Bone marrow (tissue), 2 donors: ENCODE results near the gene LZTR1.

Experiments used
- DNase-seq, 2 donors: peaks; one replicate each; lab custom pipeline; 2025; lab: John Stamatoyannopoulos, UW

LZTR1 gene

DNA sequence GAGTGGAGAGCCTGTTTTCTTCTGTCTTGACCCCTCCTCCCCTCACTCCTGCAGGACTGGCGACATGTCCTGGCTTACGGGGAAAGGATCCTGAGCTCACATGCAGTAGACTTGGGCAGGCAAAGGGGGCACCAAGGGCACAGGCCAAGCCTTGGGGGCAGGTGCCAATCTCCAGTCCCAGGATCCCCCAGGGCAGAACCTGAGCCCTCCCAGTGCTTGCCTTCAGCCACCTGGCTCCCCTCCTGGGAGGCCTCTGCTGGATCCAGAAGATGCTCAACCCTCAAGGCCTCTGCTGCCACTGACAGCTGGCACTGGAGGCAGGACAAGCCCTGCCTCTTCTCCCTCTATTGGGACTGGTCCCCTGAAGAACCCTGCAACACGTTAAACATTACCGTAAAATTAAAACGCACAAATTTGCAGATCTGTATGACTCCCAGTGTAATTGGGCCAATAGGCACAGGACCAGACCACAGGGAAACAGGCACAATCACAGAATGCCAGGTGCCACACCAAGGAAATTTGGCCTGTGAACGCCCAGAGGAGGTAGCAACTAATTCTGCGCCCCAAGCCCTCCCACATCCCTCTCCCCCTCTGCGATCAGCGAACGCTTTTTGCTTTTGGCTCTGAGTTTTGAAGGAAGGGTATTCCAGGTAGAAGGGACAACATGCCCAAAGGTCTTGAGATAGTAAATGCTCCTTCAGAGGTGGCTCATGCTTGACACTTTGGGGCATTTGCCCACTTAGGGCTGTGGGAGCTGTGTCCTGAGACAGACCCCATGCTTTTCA lies 967 bp upstream of the LZTR1 start:
- no peak for DNase-seq

DNA sequence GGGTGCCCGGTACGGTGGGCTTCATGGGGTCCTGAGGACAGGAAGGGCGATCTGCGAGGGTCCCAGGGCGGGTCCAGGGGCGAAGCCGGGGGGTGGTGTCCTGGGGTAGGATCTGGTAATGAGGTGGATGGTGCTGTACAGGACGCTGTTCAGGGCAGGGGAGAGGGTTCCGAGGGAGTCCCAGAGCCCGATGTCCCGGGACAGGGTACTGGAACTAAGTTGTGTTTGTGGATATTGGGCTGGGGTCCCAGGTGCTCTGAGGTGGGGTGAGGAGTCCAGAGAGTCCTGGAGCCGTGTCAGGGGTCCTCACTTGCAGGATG lies 426 bp downstream of the LZTR1 start:
- no peak for DNase-seq

GRCh38 chr22:20983081-20983771 lies 1.1 kb downstream of the LZTR1 start:
- DNase-seq: no peak

DNA sequence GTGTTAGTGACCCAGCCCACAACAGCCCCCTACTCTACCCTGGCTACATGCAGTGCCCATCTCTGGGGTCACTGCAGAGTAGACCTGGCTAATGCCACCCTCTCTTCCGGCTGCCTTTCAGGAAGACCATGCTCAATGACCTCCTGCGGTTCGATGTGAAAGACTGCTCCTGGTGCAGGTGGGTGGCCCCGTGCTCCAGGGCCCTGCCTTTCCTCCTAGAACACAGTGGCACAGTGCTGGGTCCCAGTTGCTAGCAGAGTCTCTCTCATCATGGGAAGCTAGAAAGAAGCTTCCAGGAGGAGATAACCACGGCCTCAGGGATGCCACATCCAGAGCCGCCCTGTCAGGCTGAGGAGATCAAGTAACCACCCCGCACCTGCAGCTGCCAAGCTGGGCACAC lies 3.6 kb downstream of the LZTR1 start:
- DNase-seq: no peak

- DNase-seq: no peak
Measured at GRCh38 chr22:20986365-20986764, 4.3 kb downstream of the LZTR1 start.

DNA sequence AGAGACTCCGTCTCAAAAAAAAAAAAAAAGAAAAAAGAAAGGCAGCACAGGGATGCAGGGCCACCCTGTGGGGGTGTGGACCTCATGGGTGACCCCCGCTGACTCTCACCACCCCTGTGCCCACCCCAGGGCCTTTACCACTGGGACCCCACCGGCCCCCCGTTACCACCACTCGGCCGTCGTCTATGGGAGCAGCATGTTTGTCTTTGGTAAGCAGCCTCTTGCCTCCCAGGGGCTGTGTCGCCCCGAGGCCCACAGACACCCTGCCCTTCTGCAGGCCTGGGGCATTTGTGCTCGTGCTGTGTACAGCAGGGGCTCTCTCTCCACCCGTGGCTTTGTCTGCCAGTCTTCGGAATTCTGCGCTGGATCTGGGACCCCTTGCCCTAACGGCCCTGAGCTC lies 5.3 kb downstream of the LZTR1 start:
- DNase-seq: no peak

DNA sequence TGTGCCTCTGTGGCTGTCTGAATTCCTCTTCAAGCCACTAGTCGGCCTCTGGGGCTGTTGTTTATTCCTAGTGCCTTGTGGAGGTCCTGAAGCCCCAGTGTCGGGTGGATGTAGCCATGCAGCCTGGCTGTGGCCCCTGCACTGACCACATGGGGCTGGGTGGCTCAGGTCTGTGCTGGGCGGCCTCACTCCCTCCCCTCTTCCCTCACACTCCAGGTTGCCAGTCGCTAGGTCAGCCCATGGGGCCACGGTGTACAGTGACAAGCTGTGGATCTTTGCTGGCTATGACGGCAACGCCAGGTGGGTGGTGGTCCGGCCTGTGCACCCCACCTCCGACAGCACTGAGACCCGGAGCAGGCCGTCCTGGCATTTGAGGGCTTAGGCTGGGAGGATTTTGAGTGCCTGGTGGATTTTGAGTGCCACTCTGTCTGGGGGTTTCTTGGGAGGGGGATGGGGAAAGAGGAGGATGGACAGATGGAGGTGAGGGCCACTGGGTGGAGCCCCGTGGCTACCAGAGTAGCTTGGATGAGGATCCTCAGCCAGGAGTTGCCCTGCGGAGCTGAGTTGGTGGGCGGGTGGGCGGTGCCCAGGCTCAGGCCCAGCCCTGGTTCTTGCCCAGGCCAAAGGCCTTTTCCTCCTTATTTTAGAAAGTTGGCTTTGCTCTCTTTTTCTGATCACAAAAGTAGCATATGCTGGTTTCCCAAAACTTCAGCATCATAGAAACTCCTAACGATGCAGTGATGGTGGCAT lies 6.7 kb downstream of the LZTR1 start:
- DNase-seq: no peak

GRCh38 chr22:20989323-20990138 lies 7.4 kb downstream of the LZTR1 start:
- no peak for DNase-seq

DNA sequence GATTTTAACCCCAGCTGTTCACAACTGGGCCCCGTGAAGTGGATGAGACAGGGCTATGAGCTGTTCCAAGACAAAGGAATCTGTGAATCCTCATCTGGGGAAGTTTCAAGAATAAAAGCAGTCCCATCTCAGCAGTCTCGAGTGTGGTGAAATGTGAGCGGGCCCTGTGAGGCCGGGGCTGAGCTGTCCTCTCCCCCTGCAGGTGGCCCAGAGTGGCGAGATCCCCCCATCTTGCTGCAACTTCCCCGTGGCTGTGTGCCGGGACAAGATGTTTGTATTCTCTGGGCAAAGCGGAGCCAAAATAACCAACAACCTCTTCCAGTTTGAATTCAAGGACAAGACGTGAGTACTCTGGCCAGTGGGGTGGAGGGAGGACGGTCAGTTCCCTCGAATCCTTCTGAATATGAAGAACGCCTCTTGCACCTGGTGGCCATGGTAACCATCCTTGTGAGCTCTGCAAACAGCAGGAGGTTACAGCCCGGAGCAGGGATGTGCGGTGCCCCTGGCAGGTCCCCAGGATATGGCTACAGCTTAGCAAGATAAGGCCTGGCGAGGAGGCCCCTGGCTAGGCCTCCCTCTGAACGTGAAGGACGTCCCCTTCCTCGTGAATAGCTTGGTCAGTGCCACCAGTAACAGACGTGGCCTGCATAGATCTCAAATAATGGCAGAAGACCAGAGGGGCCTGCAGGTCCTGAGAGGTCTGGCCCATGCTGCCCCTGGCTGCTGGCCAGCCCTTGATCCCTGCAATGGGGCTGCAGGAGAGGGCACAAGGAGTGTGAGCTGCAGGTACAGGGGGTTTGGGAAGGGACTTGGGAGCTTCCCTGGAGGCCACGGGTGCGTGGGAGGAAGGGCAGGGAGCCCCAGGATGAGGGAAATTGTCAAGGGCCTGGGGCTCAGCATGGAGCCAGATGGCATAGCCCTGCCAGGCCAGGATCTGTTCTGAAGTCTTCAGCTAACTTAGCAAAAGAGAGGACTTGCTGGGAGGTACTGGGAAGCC lies 8.4 kb downstream of the LZTR1 start:
- no peak for DNase-seq

- DNase-seq: no peak
Measured at GRCh38 chr22:20991252-20992055, 9.4 kb downstream of the LZTR1 start.

- no peak for DNase-seq
Measured at GRCh38 chr22:20992056-20992442, 10.0 kb downstream of the LZTR1 start.

GRCh38 chr22:20992456-20993303 lies 10.6 kb downstream of the LZTR1 start:
- DNase-seq: no peak

GRCh38 chr22:20993304-20994127 lies 11.4 kb downstream of the LZTR1 start:
- DNase-seq: no peak

DNA sequence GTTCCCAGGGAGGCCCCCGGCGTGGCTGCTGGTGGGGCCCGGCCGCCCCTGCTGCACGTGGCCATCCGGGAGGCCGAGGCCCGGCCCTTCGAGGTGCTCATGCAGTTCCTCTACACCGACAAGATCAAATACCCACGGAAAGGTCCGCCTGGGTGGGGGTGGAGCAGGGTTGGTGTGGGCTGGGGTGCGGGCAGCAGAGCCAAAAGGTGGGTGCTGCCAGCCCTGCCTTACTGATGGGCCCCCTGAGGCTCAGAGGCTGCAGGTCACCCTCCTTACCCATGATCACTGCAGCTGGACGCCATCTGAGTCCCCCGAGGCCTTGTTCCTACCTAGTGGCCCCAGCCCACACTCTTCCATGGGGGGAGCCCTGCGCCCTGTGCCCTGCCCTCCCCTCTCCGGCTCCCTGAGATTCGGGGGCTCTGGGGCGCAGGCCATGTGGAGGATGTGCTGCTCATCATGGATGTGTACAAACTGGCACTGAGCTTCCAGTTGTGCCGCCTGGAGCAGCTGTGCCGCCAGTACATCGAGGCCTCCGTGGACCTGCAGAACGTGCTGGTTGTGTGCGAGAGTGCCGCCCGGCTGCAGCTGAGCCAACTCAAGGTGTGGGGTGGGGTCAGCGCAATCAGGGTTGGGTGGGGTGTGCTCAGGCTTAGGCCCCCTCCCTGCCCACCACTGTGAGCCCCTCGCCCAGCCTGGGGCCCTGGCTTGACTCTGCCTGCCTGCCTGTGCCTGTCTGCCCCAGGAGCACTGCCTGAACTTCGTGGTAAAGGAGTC lies 12.2 kb downstream of the LZTR1 start:
- DNase-seq: no peak

DNA sequence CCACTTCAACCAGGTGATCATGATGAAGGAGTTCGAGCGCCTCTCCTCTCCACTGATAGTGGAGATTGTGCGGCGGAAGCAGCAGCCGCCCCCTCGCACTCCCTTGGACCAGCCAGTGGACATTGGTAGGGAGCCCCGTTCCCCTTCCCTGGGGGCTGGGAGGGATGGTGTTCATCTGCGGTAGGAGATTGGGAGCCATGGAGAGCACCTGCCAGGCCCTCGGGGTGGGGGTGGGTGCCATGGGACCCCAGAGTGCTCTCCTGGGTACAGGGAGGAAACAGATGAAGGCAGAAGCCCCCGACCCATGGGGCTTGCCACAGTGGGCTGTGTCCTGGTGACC lies 12.8 kb downstream of the LZTR1 start:
- DNase-seq: no peak

- no peak for DNase-seq
Measured at GRCh38 chr22:20995329-20996030, 13.4 kb downstream of the LZTR1 start.

DNA sequence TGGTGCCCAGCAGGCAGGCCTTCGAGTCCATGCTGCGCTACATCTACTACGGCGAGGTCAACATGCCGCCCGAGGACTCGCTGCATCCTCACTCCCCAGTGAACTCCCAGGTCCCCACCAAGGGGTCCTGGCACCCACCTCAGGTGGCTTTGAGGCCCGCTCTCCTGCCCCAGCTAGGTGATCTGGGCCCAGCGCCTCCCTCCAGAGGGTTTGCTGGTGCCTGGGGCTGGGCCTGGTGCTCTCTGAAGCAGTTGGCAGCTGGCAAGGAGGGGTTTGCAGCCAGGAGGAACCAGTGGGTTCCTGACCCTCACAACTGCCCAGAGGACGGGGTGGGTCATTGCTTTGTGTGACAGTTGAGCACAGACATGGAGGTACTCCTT lies 13.9 kb downstream of the LZTR1 start:
- no peak for DNase-seq
